Loucy (cell line): ENCODE data around the gene NPC1L1.

Source experiments
- EZH2phosphoT487 ChIP-seq: fragments of 200-600 bp; IDR thresholded peaks from 2 replicates; pipeline ENCODE4 v1.6.1; 2018; ENCODE audit warnings: antibody characterized with exemption, mild to moderate bottlenecking, moderate library complexity, borderline replicate concordance
- TF ChIP-seq, protein P1 (sequence below): fragments of 200-600 bp; sonication (generic); conservative IDR thresholded peaks from 2 replicates; pipeline ENCODE4 v1.5.1; 2014; ENCODE audit warnings: mild to moderate bottlenecking, antibody characterized with exemption, low read length

DNA sequence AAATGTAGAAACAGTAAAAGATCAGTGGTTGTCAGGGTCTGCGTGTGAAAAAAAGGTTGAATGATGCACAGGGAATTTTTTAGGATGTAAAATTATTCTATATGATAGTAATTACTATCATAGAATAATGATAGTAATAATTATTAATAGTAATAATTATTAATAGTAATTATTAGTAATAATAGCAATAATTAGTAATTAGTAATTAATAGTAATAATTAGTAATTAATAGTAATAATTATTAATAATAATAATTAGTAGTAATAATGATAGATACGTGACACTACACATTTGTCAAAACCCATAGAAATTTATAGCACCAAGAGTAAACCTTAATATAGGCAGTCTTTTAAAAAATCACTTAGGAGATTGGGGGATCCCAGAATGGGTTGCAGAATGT lies 46.2 kb downstream of the NPC1L1 start:
- TF ChIP-seq, protein P1, sequence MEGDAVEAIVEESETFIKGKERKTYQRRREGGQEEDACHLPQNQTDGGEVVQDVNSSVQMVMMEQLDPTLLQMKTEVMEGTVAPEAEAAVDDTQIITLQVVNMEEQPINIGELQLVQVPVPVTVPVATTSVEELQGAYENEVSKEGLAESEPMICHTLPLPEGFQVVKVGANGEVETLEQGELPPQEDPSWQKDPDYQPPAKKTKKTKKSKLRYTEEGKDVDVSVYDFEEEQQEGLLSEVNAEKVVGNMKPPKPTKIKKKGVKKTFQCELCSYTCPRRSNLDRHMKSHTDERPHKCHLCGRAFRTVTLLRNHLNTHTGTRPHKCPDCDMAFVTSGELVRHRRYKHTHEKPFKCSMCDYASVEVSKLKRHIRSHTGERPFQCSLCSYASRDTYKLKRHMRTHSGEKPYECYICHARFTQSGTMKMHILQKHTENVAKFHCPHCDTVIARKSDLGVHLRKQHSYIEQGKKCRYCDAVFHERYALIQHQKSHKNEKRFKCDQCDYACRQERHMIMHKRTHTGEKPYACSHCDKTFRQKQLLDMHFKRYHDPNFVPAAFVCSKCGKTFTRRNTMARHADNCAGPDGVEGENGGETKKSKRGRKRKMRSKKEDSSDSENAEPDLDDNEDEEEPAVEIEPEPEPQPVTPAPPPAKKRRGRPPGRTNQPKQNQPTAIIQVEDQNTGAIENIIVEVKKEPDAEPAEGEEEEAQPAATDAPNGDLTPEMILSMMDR = no peak
- no peak for TF ChIP-seq EZH2phosphoT487
